CD4-positive, alpha-beta memory T cell (primary cell): Measurements from ENCODE around the gene DNAJC7. TPM values are rescaled to one million over a fixed set of nuclear protein-coding genes. Genes with fewer than 3 reads are reported as not detected.

ENCODE experiments used
- CTCF ChIA-PET: fragments of 350-600 bp; sonication (Branson Sonifier 250); formaldehyde crosslinking; loops from one replicate; lab custom pipeline; 2021; ENCODE audit warnings: inconsistent platforms; ENCODE audit not compliant: partially characterized antibody; lab: Charles Lee
- POLR2A ChIA-PET: fragments of 350-600 bp; sonication (Branson Sonifier 250); formaldehyde crosslinking; loops from one replicate; lab custom pipeline; 2021; ENCODE audit not compliant: partially characterized antibody; lab: Charles Lee
- DNase-seq, 5 donors: peaks; one replicate each; pipeline versions ENCODE4 v3.0.0 to v3.0.0-alpha.2; 2020 to 2022; ENCODE audit warnings: mixed read lengths in 1 of 5
- H3K27ac ChIP-seq: one replicate; pipeline ENCODE4 v1.7.0; 2013; ENCODE audit warnings: low read depth, low read length
- H3K27me3 ChIP-seq: 2 replicates; pipeline ENCODE4 v1.7.0; 2013; ENCODE audit warnings: mild to moderate bottlenecking, low read length, moderate library complexity; ENCODE audit not compliant: insufficient read depth
- H3K36me3 ChIP-seq: 2 replicates; pipeline ENCODE4 v1.7.0; 2013; ENCODE audit warnings: mild to moderate bottlenecking, low read length, moderate library complexity; ENCODE audit not compliant: insufficient read depth
- H3K4me1 ChIP-seq: 2 replicates; pipeline ENCODE4 v1.7.0; 2013; ENCODE audit warnings: mild to moderate bottlenecking, low read length, moderate library complexity; ENCODE audit not compliant: insufficient read depth
- H3K4me3 ChIP-seq, 2 donors: one replicate each; pipeline ENCODE4 v1.7.0; 2013; ENCODE audit warnings: low read length in 2 of 2, mild to moderate bottlenecking in 1 of 2
- H3K9me3 ChIP-seq, 2 donors: one replicate each; pipeline ENCODE4 v1.7.0; 2013; ENCODE audit warnings: low read length in 2 of 2, control low read depth in 1 of 2; ENCODE audit not compliant: control insufficient read depth in 1 of 2
- H3K27ac Mint-ChIP-seq, 7 donors: one replicate each; pipeline ENCODE4 v1.8.0; 2020 to 2021; ENCODE audit warnings: mixed read lengths in 7 of 7, mild to moderate bottlenecking in 6 of 7, inconsistent platforms in 3 of 7, moderate library complexity in 3 of 7
- H3K27me3 Mint-ChIP-seq, 2 donors: one replicate each; pipeline ENCODE4 v1.8.0; 2020 to 2021; ENCODE audit warnings: mixed read lengths in 2 of 2
- H3K36me3 Mint-ChIP-seq, 2 donors: one replicate each; pipeline ENCODE4 v1.8.0; 2020 to 2021; ENCODE audit warnings: mixed read lengths in 2 of 2, inconsistent platforms in 1 of 2, mild to moderate bottlenecking in 1 of 2
- H3K4me1 Mint-ChIP-seq, 4 donors: one replicate each; pipeline ENCODE4 v1.8.0; 2020 to 2021; ENCODE audit warnings: mixed read lengths in 4 of 4, mild to moderate bottlenecking in 1 of 4
- H3K4me3 Mint-ChIP-seq, 8 donors: one replicate each; pipeline ENCODE4 v1.8.0; 2020 to 2021; ENCODE audit warnings: mixed read lengths in 8 of 8, mild to moderate bottlenecking in 7 of 8, moderate library complexity in 6 of 8, inconsistent platforms in 3 of 8
- H3K9me3 Mint-ChIP-seq, 8 donors: one replicate each; pipeline ENCODE4 v1.8.0; 2020 to 2021; ENCODE audit warnings: mixed read lengths in 8 of 8, mild to moderate bottlenecking in 5 of 8, inconsistent platforms in 3 of 8, moderate library complexity in 1 of 8
- intact Hi-C: fragments of 100-400 bp; cut with micrococcal nuclease; formaldehyde crosslinking; loops from one replicate; pipeline ENCODE4 v1.15.1; 2023
- polyA plus RNA-seq, 2 donors: library from polyadenylated mRNA; unstranded; fragments of 300-500 nt; fragmentation: Illumina TruSeq; gene quantifications; one replicate each; pipeline ENCODE4 v1.2.3, GENCODE V29; 2021
- total RNA-seq, 2 experiments: library from RNA; stranded (reverse); gene quantifications; one replicate each; pipeline ENCODE4 v1.2.3, GENCODE V29; 2021

Gene DNAJC7
- total and polyA plus RNA-seq, 4 experiments from 2014 or later: 45.2 to 112 (median 86.7) TPM

DNA sequence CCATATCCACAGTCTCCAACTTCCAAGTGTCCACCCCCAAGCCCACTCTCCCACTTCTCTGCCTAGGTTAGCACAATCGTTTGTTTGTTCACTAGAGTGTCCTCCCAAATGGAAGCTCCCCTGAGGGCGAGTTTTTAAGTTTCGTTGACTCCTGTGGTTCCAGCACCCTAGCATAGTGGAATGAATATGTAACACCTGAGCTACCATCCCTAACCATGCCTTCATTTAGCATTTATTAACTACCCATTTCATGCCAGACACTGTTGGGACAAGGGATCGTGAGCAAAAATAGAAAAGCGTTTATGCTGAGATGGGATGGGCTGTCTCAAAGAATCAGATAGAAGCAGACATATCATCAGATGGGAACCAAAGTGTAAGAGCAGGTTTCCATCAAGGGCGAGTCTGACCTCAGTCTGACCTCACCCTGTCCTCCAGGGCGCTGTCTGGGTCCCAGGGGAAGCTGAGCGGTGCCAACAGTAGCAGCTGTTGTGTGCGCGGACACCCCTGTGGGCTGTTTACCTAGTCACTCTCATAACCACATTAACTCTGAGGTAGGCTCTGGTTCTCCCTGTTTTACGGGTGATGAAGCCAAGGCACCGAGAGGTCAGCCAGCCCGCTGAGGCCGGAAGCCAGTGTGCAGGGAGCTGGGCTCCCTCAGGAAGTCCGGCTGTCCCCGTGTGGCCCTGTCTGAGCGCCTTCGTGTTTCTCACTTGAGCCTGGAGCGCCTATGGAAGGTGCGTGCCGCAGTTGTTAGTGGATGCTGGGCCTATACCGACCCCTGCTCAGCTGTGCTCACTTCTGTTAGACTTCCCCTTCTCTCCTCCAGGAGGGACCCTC is 44.5 kb downstream of the DNAJC7 start:
- Mint-ChIP-seq H3K4me3 (no peak overlapping the region), H3K4me1 (peaks cover 15 to 39% (median 21%) of the 10 kb centered on the region in 4 donors), H3K27ac (peak overlapping the region in 2 of 7 donors; percentile 31 to 61), H3K9me3 (no peaks in the 10 kb centered on the region), H3K36me3 (peaks cover 26 to 65% of the 10 kb centered on the region in 2 donors), H3K27me3 (no peaks in the 10 kb centered on the region)
- H3K36me3 ChIP-seq: peaks cover 51% of the 10 kb centered on the region
- H3K4me3 ChIP-seq: no peak overlapping the region
- H3K4me1 ChIP-seq: peaks cover 24% of the 10 kb centered on the region
- H3K27me3 ChIP-seq: no peaks in the 10 kb centered on the region
- ChIA-PET CTCF (interaction anchor here (1.3 to 1.7 kb wide), 2 partner anchors 10 to 47 kb away, joined by 3 to 4 read pairs; partner anchors contain the start of gene NKIRAS2), POLR2A (interaction anchor here (0.9 kb wide), 1 partner anchor 250 kb away, joined by 4 read pairs; no protein-coding TSS in a partner anchor)
- H3K9me3 ChIP-seq: no peaks in the 10 kb centered on the region
- DNase-seq: no peak
- no peak overlapping the region for H3K27ac ChIP-seq
- intact Hi-C loops: no loop called here

DNA sequence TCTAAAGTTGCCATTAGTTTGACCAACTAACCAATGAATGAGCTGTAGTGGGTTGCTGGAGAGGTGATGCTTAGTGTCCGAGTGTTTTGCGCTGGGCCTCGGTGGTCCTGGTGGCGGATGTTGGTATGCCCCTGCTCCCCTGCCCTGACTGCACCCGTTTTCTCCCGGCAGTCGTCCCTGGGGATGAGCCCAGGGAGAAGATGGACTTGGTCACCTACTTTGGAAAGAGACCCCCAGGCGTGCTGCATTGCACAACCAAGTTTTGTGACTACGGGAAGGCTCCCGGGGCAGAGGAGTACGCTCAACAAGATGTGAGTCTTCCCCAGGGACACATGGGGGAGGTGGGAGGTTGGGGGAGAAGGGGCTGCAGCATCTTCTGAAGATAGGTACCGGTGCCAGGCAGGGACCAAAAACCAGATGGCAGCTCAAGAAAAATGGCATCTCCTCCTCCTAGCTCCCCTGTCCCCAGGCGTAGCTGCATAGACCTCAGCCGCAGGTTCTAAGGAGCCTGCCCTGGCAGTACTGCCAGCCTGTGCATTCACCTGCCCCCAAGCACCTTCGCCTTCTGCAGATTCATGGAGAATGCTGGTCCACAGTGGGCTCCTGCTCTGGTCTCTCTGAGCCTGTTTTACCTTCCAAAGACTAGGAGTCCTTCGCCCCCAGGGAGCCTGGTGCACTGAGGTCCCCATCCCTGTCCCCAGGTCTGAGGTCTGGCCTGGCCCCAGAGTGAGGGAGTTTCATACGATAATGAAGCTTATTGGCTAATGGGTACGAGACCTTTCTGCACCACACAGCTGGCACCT is 45.3 kb downstream of the DNAJC7 start:
- no peak overlapping the region for H3K27ac ChIP-seq
- no peaks in the 10 kb centered on the region for H3K9me3 ChIP-seq
- no peak for DNase-seq
- H3K36me3 Mint-ChIP-seq: peaks cover 20 to 57% of the 10 kb centered on the region in 2 donors
- H3K4me3 ChIP-seq: no peak overlapping the region
- intact Hi-C loops: no loop called here
- POLR2A ChIA-PET: interaction anchor here (0.8 to 0.9 kb wide), 2 partner anchors 54 to 250 kb away, joined by 3 to 4 read pairs; no protein-coding TSS in a partner anchor
- H3K27ac Mint-ChIP-seq: peak overlapping the region in 5 of 7 donors; percentile 10 to 61 (median 29)
- H3K9me3 Mint-ChIP-seq: no peaks in the 10 kb centered on the region
- CTCF ChIA-PET: interaction anchor here (1.0 to 1.3 kb wide), 2 partner anchors 9 to 48 kb away, joined by 3 read pairs; partner anchors contain the start of gene NKIRAS2
- H3K4me1 ChIP-seq: peaks cover 32% of the 10 kb centered on the region
- peaks cover 16 to 40% (median 25%) of the 10 kb centered on the region in 4 donors for H3K4me1 Mint-ChIP-seq
- H3K36me3 ChIP-seq: peaks cover 42% of the 10 kb centered on the region
- H3K27me3 Mint-ChIP-seq: no peaks in the 10 kb centered on the region
- H3K27me3 ChIP-seq: no peaks in the 10 kb centered on the region
- H3K4me3 Mint-ChIP-seq: peak overlapping the region in 1 of 8 donors; percentile 56

GRCh38 chr17:41970901-41971331 is 46.3 kb downstream of the DNAJC7 start:
- POLR2A ChIA-PET: interaction anchor here (0.8 kb wide), 1 partner anchor 53 kb away, joined by 3 read pairs; no protein-coding TSS in a partner anchor
- peaks cover 14 to 48% of the 10 kb centered on the region in 2 donors for H3K36me3 Mint-ChIP-seq
- peaks cover 15 to 36% (median 26%) of the 10 kb centered on the region in 4 donors for H3K4me1 Mint-ChIP-seq

DNA sequence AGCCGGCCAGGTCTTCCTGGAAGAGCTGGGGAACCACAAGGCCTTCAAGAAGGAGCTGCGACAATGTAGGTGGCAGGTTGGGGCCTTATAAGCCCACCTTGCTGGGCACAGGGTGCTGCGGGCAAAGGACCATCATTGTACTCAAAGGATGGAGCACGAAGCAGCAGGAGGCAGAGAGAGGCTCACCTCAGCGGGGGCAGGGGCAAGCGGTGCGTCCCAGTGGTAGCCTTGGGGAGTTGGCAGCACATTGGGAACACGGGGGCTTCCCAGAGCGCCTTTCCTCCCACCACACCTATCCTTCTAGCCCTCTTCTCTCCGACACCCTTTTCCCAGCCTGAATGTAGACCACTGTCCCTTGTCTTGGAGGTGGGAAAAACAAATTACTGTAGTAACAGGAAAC is 48.6 kb downstream of the DNAJC7 start:
- Histone ChIP-seq H3K27me3 (no peaks in the 10 kb centered on the region), H3K36me3 (peaks cover 20% of the 10 kb centered on the region), H3K27ac (no peak overlapping the region), H3K4me3 (no peak overlapping the region), H3K9me3 (no peaks in the 10 kb centered on the region), H3K4me1 (peaks cover 43% of the 10 kb centered on the region)
- ChIA-PET POLR2A (interaction anchor here (3.8 kb wide), 1 partner anchor 48 kb away, joined by 70 read pairs; the partner anchor contains the start of gene DNAJC7), CTCF (no interaction called here)
- Mint-ChIP-seq H3K9me3 (no peaks in the 10 kb centered on the region), H3K27me3 (no peaks in the 10 kb centered on the region), H3K36me3 (peaks cover 11 to 30% of the 10 kb centered on the region in 2 donors), H3K27ac (peak overlapping the region in 3 of 7 donors; percentile 42 to 92 (median 57)), H3K4me1 (peaks cover 22 to 48% (median 37%) of the 10 kb centered on the region in 4 donors), H3K4me3 (peak overlapping the region in 6 of 8 donors; percentile 41 to 85 (median 62))
- intact Hi-C loops: no loop called here
- DNase-seq: no peak

More at GRCh38 chr17:41970901-41971331, 46.3 kb downstream of the DNAJC7 start:
- H3K4me3 ChIP-seq: no peak overlapping the region
- peaks cover 33% of the 10 kb centered on the region for H3K36me3 ChIP-seq
- no peak overlapping the region for H3K27ac ChIP-seq
- intact Hi-C loops: no loop called here
- DNase-seq: no peak
- Mint-ChIP-seq H3K27ac (peak overlapping the region in 5 of 7 donors; percentile 10 to 63 (median 13)), H3K9me3 (no peaks in the 10 kb centered on the region), H3K4me3 (no peak overlapping the region), H3K27me3 (no peaks in the 10 kb centered on the region)
- peaks cover 35% of the 10 kb centered on the region for H3K4me1 ChIP-seq
- H3K9me3 ChIP-seq: no peaks in the 10 kb centered on the region
- CTCF ChIA-PET: interaction anchor here (1.0 kb wide), 1 partner anchor 8 kb away, joined by 3 read pairs; no protein-coding TSS in a partner anchor
- no peaks in the 10 kb centered on the region for H3K27me3 ChIP-seq

- POLR2A ChIA-PET: interaction anchor here (1.2 to 3.8 kb wide), 3 partner anchors 49 to 144 kb away, joined by 3 to 70 read pairs (median 30); partner anchors contain the start of genes DHX58 and DNAJC7
- peak overlapping the region; percentile 3 to 92 (median 82) for H3K27ac Mint-ChIP-seq
- peak overlapping the region; percentile 76 to 87 (median 82) for H3K4me3 Mint-ChIP-seq
- CTCF ChIA-PET: interaction anchor here (1.6 kb wide), 1 partner anchor 99 kb away, joined by 4 read pairs; no protein-coding TSS in a partner anchor
- H3K36me3 ChIP-seq: peaks cover 16% of the 10 kb centered on the region
- no peaks in the 10 kb centered on the region for H3K9me3 Mint-ChIP-seq
- peaks cover 6 to 24% of the 10 kb centered on the region in 2 donors for H3K36me3 Mint-ChIP-seq
- H3K27me3 ChIP-seq: no peaks in the 10 kb centered on the region
- no peaks in the 10 kb centered on the region for H3K27me3 Mint-ChIP-seq
- peak in 1 of 5 donors; percentile 1 for DNase-seq
- peaks cover 43% of the 10 kb centered on the region for H3K4me1 ChIP-seq
- peak overlapping the region; percentile 83 for H3K27ac ChIP-seq
- peaks cover 22 to 48% (median 37%) of the 10 kb centered on the region in 4 donors for H3K4me1 Mint-ChIP-seq
- intact Hi-C loops: no loop called here
- no peak overlapping the region for H3K4me3 ChIP-seq
- no peaks in the 10 kb centered on the region for H3K9me3 ChIP-seq
Observed at GRCh38 chr17:41967921-41968578, 49.2 kb downstream of the DNAJC7 start.
